ENCODE measurements around the gene FAM200C. TPM values are rescaled to one million over a fixed set of nuclear protein-coding genes. Genes with fewer than 3 reads are reported as not detected.

Gene FAM200C
- total and polyA plus RNA-seq, 8 donors = 0.29 to 7.2 (median 1.6) TPM

DNA sequence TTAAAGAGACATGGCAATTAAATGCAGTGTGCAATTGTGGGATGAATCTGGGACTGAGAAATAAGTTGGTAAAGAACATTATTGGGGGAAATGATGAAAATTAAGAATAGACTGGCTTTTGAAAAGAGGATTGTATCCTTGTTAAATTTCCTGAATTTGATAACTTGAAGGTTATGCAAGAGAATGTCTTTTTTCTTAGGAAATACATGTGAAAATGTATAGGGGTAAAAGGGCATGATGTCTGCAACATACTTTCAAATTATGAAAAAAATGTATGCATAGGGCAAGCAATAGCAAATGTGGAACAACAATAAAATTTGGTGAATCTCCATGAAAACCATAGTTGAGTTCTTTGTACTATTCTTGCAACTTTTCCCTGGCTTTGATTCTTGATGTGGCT is 45.9 kb upstream of the FAM200C start:
- H3K4me1 ChIP-seq = no peaks in the 10 kb centered on the region
- intact Hi-C loops (cut with DNase I; ENCODE audit: low total_unique reads) = no loop called here
- H3K4me3 ChIP-seq = no peak overlapping the region
- TF ChIP-seq POLR2AphosphoS5 (IDR thresholded peaks at IDR 0.05) = no peak
- no peaks in the 10 kb centered on the region for H3K36me3 ChIP-seq
- H3K27ac ChIP-seq = no peak overlapping the region
- no peaks in the 10 kb centered on the region for H3K9me3 ChIP-seq
- no peaks in the 10 kb centered on the region for H3K27me3 ChIP-seq
- no peak for DNase-seq

- Histone ChIP-seq H3K36me3 (no peaks in the 10 kb centered on the region), H3K27ac (no peak overlapping the region), H3K4me3 (no peak overlapping the region), H3K4me1 (no peaks in the 10 kb centered on the region), H3K27me3 (no peaks in the 10 kb centered on the region), H3K9me3 (no peaks in the 10 kb centered on the region)
- DNase-seq = no peak
- TF ChIP-seq, protein P1, sequence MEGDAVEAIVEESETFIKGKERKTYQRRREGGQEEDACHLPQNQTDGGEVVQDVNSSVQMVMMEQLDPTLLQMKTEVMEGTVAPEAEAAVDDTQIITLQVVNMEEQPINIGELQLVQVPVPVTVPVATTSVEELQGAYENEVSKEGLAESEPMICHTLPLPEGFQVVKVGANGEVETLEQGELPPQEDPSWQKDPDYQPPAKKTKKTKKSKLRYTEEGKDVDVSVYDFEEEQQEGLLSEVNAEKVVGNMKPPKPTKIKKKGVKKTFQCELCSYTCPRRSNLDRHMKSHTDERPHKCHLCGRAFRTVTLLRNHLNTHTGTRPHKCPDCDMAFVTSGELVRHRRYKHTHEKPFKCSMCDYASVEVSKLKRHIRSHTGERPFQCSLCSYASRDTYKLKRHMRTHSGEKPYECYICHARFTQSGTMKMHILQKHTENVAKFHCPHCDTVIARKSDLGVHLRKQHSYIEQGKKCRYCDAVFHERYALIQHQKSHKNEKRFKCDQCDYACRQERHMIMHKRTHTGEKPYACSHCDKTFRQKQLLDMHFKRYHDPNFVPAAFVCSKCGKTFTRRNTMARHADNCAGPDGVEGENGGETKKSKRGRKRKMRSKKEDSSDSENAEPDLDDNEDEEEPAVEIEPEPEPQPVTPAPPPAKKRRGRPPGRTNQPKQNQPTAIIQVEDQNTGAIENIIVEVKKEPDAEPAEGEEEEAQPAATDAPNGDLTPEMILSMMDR (IDR thresholded peaks at IDR 0.05) = no peak
- TF ChIP-seq EP300 (IDR thresholded peaks at IDR 0.05) (no peak), POLR2AphosphoS5 (IDR thresholded peaks at IDR 0.05) (no peak), POLR2A (IDR thresholded peaks at IDR 0.05) (no peak)
- 63 to 83% (median 74%) methylated on average over 1 of the region's 1 CpG for WGBS, 5 donors
- intact Hi-C loops (cut with DNase I; ENCODE audit: low total_unique reads) = no loop called here
These were observed 45.3 kb upstream of the FAM200C start for GRCh38 chr5:160445132-160445531.

DNA sequence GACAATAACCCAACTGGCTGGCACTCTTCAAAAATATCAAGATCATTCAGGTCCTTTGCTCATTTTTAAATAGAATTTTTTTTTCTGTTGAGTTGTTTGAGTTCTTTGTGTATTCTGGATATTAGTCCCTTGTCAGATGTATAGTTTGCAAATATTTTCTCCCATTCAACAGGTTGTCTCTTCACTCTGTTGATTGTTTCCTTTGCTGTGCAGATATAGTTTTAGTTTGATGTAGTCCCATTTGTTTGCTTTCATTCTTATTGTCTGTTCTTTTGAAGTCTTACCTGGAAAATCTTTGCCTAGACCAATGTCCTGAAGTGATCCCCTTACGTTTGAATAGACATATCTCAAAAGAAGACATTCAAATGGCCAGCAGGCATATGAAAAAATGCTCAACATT is 44.6 kb upstream of the FAM200C start:
- TF ChIP-seq POLR2AphosphoS5 (IDR thresholded peaks at IDR 0.05) (no peak), POLR2A (IDR thresholded peaks at IDR 0.05) (no peak), EP300 (IDR thresholded peaks at IDR 0.05) (no peak)
- TF ChIP-seq, protein P1 (IDR thresholded peaks at IDR 0.05) = no peak
- H3K9me3 ChIP-seq = no peaks in the 10 kb centered on the region
- 65 to 94% (median 82%) methylated on average over 1 of the region's 1 CpG for WGBS, 5 donors
- intact Hi-C loops (cut with DNase I; ENCODE audit: low total_unique reads) = no loop called here
- DNase-seq = no peak
- no peak overlapping the region for H3K4me3 ChIP-seq
- no peaks in the 10 kb centered on the region for H3K36me3 ChIP-seq
- no peaks in the 10 kb centered on the region for H3K27me3 ChIP-seq
- H3K27ac ChIP-seq = no peak overlapping the region
- H3K4me1 ChIP-seq = peaks cover 0 to 4% (median 0%) of the 10 kb centered on the region in 4 donors

- peak in 1 of 2 donors; percentile 33 for DNase-seq
- intact Hi-C loops (cut with DNase I; ENCODE audit: low total_unique reads) = no loop called here
These were observed 43.1 kb upstream of the FAM200C start for GRCh38 chr5:160442824-160443431.

More at GRCh38 chr5:160442824-160443431, 43.1 kb upstream of the FAM200C start:
- Histone ChIP-seq H3K4me3 (no peak overlapping the region), H3K36me3 (no peaks in the 10 kb centered on the region), H3K27ac (peak overlapping the region in 1 of 5 donors; percentile 8), H3K9me3 (no peaks in the 10 kb centered on the region), H3K27me3 (no peaks in the 10 kb centered on the region), H3K4me1 (peaks cover 0 to 15% (median 9%) of the 10 kb centered on the region in 4 donors)
- 56 to 74% (median 66%) methylated on average over 4 of the region's 4 CpGs for WGBS, 5 donors
- no peak for TF ChIP-seq POLR2AphosphoS5 (IDR thresholded peaks at IDR 0.05)
- TF ChIP-seq POLR2A (IDR thresholded peaks at IDR 0.05) = no peak
- TF ChIP-seq, protein P1 (IDR thresholded peaks at IDR 0.05) = no peak
- no peak for TF ChIP-seq EP300 (IDR thresholded peaks at IDR 0.05)
